GM18867 (cell line): ENCODE results near the gene FMN1.

ENCODE experiments used
- ATAC-seq: cut with Tn5 transposase; IDR thresholded peaks from one replicate; pipeline ENCODE4 v1.9.1; 2021; ENCODE audit warnings: mild to moderate bottlenecking, moderate library complexity; ENCODE audit not compliant: unreplicated experiment

FMN1 gene

GRCh38 chr15:32893421-32893820, 301.1 kb downstream of the FMN1 start:
- no peak for ATAC-seq

- ATAC-seq = no peak
Observed at GRCh38 chr15:32889214-32889613, 305.3 kb downstream of the FMN1 start.

- ATAC-seq = no peak
Observed at GRCh38 chr15:32888221-32888761, 306.2 kb downstream of the FMN1 start.

GRCh38 chr15:32887090-32887489, 307.4 kb downstream of the FMN1 start:
- no peak for ATAC-seq

- ATAC-seq = no peak
Observed at GRCh38 chr15:32886459-32886858, 308.1 kb downstream of the FMN1 start.

- ATAC-seq = no peak
Observed at GRCh38 chr15:32885713-32886112, 308.8 kb downstream of the FMN1 start.

- ATAC-seq = no peak
Observed at GRCh38 chr15:32884146-32884545, 310.4 kb downstream of the FMN1 start.

- no peak for ATAC-seq
Observed at GRCh38 chr15:32882955-32883354, 311.6 kb downstream of the FMN1 start.

GRCh38 chr15:32881528-32881927, 313.0 kb downstream of the FMN1 start:
- no peak for ATAC-seq

GRCh38 chr15:32880642-32881041, 313.9 kb downstream of the FMN1 start:
- ATAC-seq = no peak

GRCh38 chr15:32879980-32880379, 314.5 kb downstream of the FMN1 start:
- ATAC-seq = no peak

- no peak for ATAC-seq
Observed at GRCh38 chr15:32878869-32879805, 315.4 kb downstream of the FMN1 start.

GRCh38 chr15:32878342-32878741, 316.2 kb downstream of the FMN1 start:
- ATAC-seq = no peak

- ATAC-seq = no peak
Observed at GRCh38 chr15:32877252-32878019, 317.1 kb downstream of the FMN1 start.

GRCh38 chr15:32873284-32874114, 321.0 kb downstream of the FMN1 start:
- no peak for ATAC-seq

GRCh38 chr15:32872621-32873283, 321.8 kb downstream of the FMN1 start:
- no peak for ATAC-seq

- ATAC-seq = no peak
Observed at GRCh38 chr15:32871883-32872282, 322.6 kb downstream of the FMN1 start.

- ATAC-seq = peak; percentile 86
Observed at GRCh38 chr15:32870240-32871033, 324.1 kb downstream of the FMN1 start.

- ATAC-seq = no peak
Observed at GRCh38 chr15:32869776-32870175, 324.7 kb downstream of the FMN1 start.

GRCh38 chr15:32867313-32867626, 327.2 kb downstream of the FMN1 start:
- ATAC-seq = no peak
